AG09319 (cell line): ENCODE results near the gene USP8.
A peak's percentile ranks its signal among the peaks of the same experiment; 100 is the strongest.

Experiments
- DNase-seq: peaks from one replicate; pipeline ENCODE4 v3.0.0-alpha.2; 2010; ENCODE audit warnings: low read depth; ENCODE audit errors: extremely low read depth
- TF ChIP-seq, protein P1 (sequence below): IDR thresholded peaks from 2 replicates; pipeline ENCODE4 v1.5.1; 2011; ENCODE audit warnings: low read depth, mild to moderate bottlenecking, inconsistent platforms, low read length, moderate library complexity

USP8 gene

DNA sequence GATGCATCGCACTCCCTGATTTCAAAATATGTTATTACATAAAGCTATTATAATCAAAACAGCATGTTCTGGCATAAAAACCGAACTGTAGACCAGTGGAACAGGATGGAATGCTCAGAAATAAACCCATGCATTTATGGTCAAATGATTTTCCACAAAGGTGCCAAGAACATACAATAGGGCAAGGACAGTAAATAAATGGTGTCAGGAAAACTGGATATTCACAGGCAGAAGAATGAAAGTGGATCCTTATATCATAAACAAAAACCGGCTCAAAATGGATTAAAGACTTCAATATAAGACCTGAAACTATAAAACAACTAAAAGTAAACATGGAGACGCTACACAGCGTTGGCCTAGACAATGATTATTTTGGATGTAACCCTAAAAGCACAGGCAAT, 99.6 kb downstream of the USP8 start:
- TF ChIP-seq, protein P1, sequence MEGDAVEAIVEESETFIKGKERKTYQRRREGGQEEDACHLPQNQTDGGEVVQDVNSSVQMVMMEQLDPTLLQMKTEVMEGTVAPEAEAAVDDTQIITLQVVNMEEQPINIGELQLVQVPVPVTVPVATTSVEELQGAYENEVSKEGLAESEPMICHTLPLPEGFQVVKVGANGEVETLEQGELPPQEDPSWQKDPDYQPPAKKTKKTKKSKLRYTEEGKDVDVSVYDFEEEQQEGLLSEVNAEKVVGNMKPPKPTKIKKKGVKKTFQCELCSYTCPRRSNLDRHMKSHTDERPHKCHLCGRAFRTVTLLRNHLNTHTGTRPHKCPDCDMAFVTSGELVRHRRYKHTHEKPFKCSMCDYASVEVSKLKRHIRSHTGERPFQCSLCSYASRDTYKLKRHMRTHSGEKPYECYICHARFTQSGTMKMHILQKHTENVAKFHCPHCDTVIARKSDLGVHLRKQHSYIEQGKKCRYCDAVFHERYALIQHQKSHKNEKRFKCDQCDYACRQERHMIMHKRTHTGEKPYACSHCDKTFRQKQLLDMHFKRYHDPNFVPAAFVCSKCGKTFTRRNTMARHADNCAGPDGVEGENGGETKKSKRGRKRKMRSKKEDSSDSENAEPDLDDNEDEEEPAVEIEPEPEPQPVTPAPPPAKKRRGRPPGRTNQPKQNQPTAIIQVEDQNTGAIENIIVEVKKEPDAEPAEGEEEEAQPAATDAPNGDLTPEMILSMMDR: no peak
- DNase-seq: peak; percentile 45

GRCh38 chr15:50531163-50531562, 107.0 kb downstream of the USP8 start:
- TF ChIP-seq, protein P1: no peak
- no peak for DNase-seq

GRCh38 chr15:50531766-50532165, 107.6 kb downstream of the USP8 start:
- no peak for DNase-seq
- TF ChIP-seq, protein P1: no peak

DNA sequence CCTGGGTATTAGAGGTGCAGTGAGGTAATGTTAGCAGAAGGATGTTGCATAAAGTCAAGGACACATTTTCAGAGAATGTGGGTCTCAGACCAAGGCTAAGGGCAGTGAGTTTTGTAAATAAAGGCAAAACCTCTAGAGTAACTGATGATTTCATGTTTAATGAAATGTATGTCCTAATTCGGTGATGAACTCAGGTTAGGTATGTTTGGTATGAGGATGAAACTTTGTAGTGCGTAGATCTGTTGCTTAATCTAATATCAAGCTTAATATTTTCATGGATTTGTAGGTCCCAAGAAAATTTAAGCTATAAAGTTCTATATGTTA, 118.6 kb downstream of the USP8 start:
- TF ChIP-seq, protein P1: no peak
- no peak for DNase-seq

GRCh38 chr15:50543556-50543955, 119.4 kb downstream of the USP8 start:
- no peak for DNase-seq
- TF ChIP-seq, protein P1: no peak

GRCh38 chr15:50544368-50544767, 120.2 kb downstream of the USP8 start:
- TF ChIP-seq, protein P1: no peak
- DNase-seq: no peak

GRCh38 chr15:50546566-50546965, 122.4 kb downstream of the USP8 start, which contains the start of gene USP50:
USP50 (minus strand) TSS chr15:50546666; CDS start chr15:50546525, 141 bp downstream.
- TF ChIP-seq, protein P1: no peak
- no peak for DNase-seq
